Mucosa of rectum (tissue), 2 donors: Measurements from ENCODE around the gene NCOA1.

Experiments
- H3K27ac ChIP-seq, 2 donors: one replicate each; pipeline ENCODE4 v1.7.0; 2013; ENCODE audit warnings: inconsistent platforms in 2 of 2, low read depth in 2 of 2, low read length in 2 of 2
- H3K27me3 ChIP-seq, 2 donors: one replicate each; pipeline ENCODE4 v1.7.0; 2013; ENCODE audit warnings: low read length in 2 of 2; ENCODE audit not compliant: control insufficient read depth in 2 of 2, insufficient read depth in 2 of 2
- H3K36me3 ChIP-seq, 2 donors: one replicate each; pipeline ENCODE4 v1.7.0; 2013; ENCODE audit warnings: low read length in 2 of 2; ENCODE audit not compliant: control insufficient read depth in 2 of 2, insufficient read depth in 2 of 2
- H3K4me1 ChIP-seq, 2 donors: one replicate each; pipeline ENCODE4 v1.7.0; 2013; ENCODE audit warnings: low read length in 2 of 2, mild to moderate bottlenecking in 1 of 2; ENCODE audit not compliant: control insufficient read depth in 2 of 2, insufficient read depth in 2 of 2
- H3K4me3 ChIP-seq, 2 donors: one replicate each; pipeline ENCODE4 v1.7.0; 2013; ENCODE audit warnings: low read length in 2 of 2
- H3K9ac ChIP-seq, 2 donors: one replicate each; pipeline ENCODE4 v1.7.0; 2013; ENCODE audit warnings: low read length in 2 of 2, low read depth in 1 of 2, mild to moderate bottlenecking in 1 of 2
- H3K9me3 ChIP-seq, 2 donors: one replicate each; pipeline ENCODE4 v1.7.0; 2013; ENCODE audit warnings: low read length in 2 of 2; ENCODE audit not compliant: control insufficient read depth in 2 of 2
- donor health status: healthy.
- donor health status: Normal muscosa, but diverticular disease.

NCOA1 gene

DNA sequence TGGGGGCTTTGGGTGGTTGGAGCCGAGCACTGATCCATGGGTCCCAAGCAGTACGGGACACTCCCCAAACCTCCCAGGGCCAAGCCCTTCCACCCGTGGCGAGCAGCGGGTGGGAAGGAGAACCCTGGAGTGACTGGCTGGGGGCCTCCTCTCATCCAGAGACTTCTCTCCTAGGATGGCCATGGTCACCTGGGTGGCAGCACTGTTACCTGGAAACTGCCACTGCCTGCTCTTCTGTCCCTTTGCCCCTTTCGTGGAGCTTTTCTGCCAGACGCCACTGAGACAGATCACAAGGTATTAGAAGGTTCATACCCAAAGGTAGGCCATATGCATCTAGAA is 329.1 kb downstream of the NCOA1 start:
- Histone ChIP-seq H3K4me3 (no peak overlapping the region), H3K9ac (no peak overlapping the region), H3K27ac (no peak overlapping the region), H3K27me3 (no peaks in the 10 kb centered on the region), H3K36me3 (peaks cover 38 to 52% of the 10 kb centered on the region in 2 donors), H3K9me3 (no peaks in the 10 kb centered on the region), H3K4me1 (no peaks in the 10 kb centered on the region)
